Breast epithelium (tissue), 3 donors: ENCODE results near the gene ADAMTS19.

Source experiments
- CTCF ChIP-seq, 3 donors: fragments of 450-650 bp; IDR thresholded peaks; one replicate each; pipeline ENCODE4 v1.5.1; 2016 to 2017; ENCODE audit warnings: antibody characterized with exemption in 3 of 3, mild to moderate bottlenecking in 3 of 3, moderate library complexity in 3 of 3
- POLR2A ChIP-seq: fragments of 450-650 bp; IDR thresholded peaks from one replicate; pipeline ENCODE4 v1.6.1; 2016; ENCODE audit warnings: antibody characterized with exemption, mild to moderate bottlenecking, moderate library complexity

DNA sequence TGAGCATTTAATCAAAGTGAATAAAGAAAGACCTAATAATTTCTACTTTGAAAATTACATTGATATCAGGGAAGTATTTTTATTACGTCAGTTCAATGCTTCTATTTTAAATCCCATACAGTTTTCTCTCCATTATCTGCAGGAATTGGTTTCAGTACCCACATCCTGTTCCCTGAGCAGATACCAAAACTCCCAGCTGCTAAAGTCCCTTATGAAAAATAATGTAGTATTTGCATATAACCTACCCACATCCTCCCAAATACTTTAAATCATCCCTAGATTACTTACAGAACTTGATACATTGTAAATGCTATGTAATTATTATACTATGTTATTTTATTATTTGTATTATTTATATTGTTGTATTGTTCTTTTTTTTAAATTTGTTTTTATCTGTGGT, 162.4 kb downstream of the ADAMTS19 start:
- TF ChIP-seq POLR2A, result no peak
- no peak for TF ChIP-seq CTCF (IDR thresholded peaks at IDR 0.05)
